Neural cell (in vitro differentiated cells): Measurements from ENCODE around the gene B4GALT5. TPM values are rescaled to one million over a fixed set of nuclear protein-coding genes. Genes with fewer than 3 reads are reported as not detected.

ENCODE experiments used
- H2AFZ ChIP-seq: fragments of 200-600, 300-800 bp; sonication (generic), shearing (Covaris generic); 2 replicates; pipeline ENCODE4 v1.6.0; 2014; ENCODE audit warnings: low read depth, mild to moderate bottlenecking, antibody characterized with exemption, low read length, moderate library complexity
- H3F3A ChIP-seq: fragments of 200-600 bp; shearing (Covaris generic); 2 replicates; pipeline ENCODE4 v1.6.1; 2016; ENCODE audit warnings: mild to moderate bottlenecking, moderate library complexity, mixed read lengths, antibody characterized with exemption, low read length; ENCODE audit not compliant: insufficient read depth, poor library complexity, severe bottlenecking
- H3K27ac ChIP-seq: fragments of 200-600, 300-800 bp; sonication (generic), shearing (Covaris generic); 2 replicates; pipeline ENCODE4 v1.5.1; 2014; ENCODE audit warnings: mild to moderate bottlenecking, low read length, moderate library complexity
- H3K27me3 ChIP-seq: fragments of 300-800, 200-600 bp; sonication (generic), shearing (Covaris generic); 2 replicates; pipeline ENCODE4 v1.6.0; 2014; ENCODE audit warnings: mild to moderate bottlenecking, low read depth, low read length, moderate library complexity; ENCODE audit not compliant: insufficient read depth
- H3K36me3 ChIP-seq: fragments of 300-800, 200-600 bp; sonication (generic), shearing (Covaris generic); 2 replicates; pipeline ENCODE4 v1.5.1; 2014; ENCODE audit warnings: mild to moderate bottlenecking, antibody characterized with exemption, low read length, moderate library complexity; ENCODE audit not compliant: insufficient read depth
- H3K4me2 ChIP-seq: fragments of 300-800, 200-600 bp; sonication (generic), shearing (Covaris generic); 2 replicates; pipeline ENCODE4 v1.6.0; 2014; ENCODE audit warnings: mild to moderate bottlenecking, low read length
- H3K4me3 ChIP-seq: fragments of 300-800, 200-600 bp; sonication (generic), shearing (Covaris generic); 2 replicates; pipeline ENCODE4 v1.5.1; 2014; ENCODE audit warnings: mild to moderate bottlenecking, low read length, moderate library complexity
- H3K79me2 ChIP-seq: fragments of 200-600 bp; shearing (Covaris generic); replicated peaks from 2 replicates; pipeline ENCODE4 v1.6.0; 2014; ENCODE audit warnings: mild to moderate bottlenecking, low read length, moderate library complexity; ENCODE audit not compliant: insufficient read depth
- H3K9ac ChIP-seq: fragments of 300-800, 200-600 bp; sonication (generic), shearing (Covaris generic); 2 replicates; pipeline ENCODE4 v1.6.1; 2016; ENCODE audit warnings: mild to moderate bottlenecking, low read length, mixed read lengths
- H3K9me2 ChIP-seq: fragments of 200-600 bp; shearing (Covaris generic); 2 replicates; pipeline ENCODE4 v1.6.1; 2016; ENCODE audit warnings: mild to moderate bottlenecking, low read length, mixed read lengths; ENCODE audit not compliant: insufficient read depth
- H3K9me3 ChIP-seq: fragments of 200-600, 300-800 bp; sonication (generic), shearing (Covaris generic); 2 replicates; pipeline ENCODE4 v1.6.1; 2016; ENCODE audit warnings: mild to moderate bottlenecking, mixed run types, low read length, moderate library complexity, mixed read lengths
- H4K20me1 ChIP-seq: fragments of 200-600 bp; shearing (Covaris generic); 2 replicates; pipeline ENCODE4 v1.6.1; 2016; ENCODE audit warnings: mild to moderate bottlenecking, mixed run types; ENCODE audit not compliant: insufficient read depth
- CTCF ChIP-seq: fragments of 450-650 bp; IDR thresholded peaks from 2 replicates; pipeline ENCODE4 v1.5.1; 2014; ENCODE audit warnings: antibody characterized with exemption, mild to moderate bottlenecking, moderate library complexity; ENCODE audit not compliant: poor library complexity, severe bottlenecking
- EZH2 ChIP-seq: fragments of 200-600, 300-800 bp; shearing (Covaris generic), sonication (generic); IDR thresholded peaks from 2 replicates; pipeline ENCODE4 v1.6.1; 2014; ENCODE audit warnings: antibody characterized with exemption, low read length, borderline replicate concordance, mild to moderate bottlenecking; ENCODE audit not compliant: insufficient read depth, poor library complexity, severe bottlenecking
- MXI1 ChIP-seq: fragments of 450-650 bp; conservative IDR thresholded peaks from 2 replicates; pipeline ENCODE4 v1.6.1; 2014; ENCODE audit warnings: antibody characterized with exemption, mild to moderate bottlenecking; ENCODE audit not compliant: poor library complexity, severe bottlenecking
- POLR2AphosphoS5 ChIP-seq: IDR thresholded peaks from 2 replicates; pipeline ENCODE4 v1.6.1; 2012
- RAD21 ChIP-seq: fragments of 450-650 bp; conservative IDR thresholded peaks from 2 replicates; pipeline ENCODE4 v1.6.1; 2014; ENCODE audit warnings: antibody characterized with exemption, mild to moderate bottlenecking, moderate library complexity
- REST ChIP-seq: IDR thresholded peaks from 2 replicates; pipeline ENCODE4 v1.6.1; 2012; ENCODE audit warnings: borderline replicate concordance
- SMC3 ChIP-seq: fragments of 450-650 bp; conservative IDR thresholded peaks from 2 replicates; pipeline ENCODE4 v1.6.1; 2014; ENCODE audit warnings: antibody characterized with exemption, mild to moderate bottlenecking, moderate library complexity; ENCODE audit not compliant: poor library complexity
- TAF1 ChIP-seq: IDR thresholded peaks from 2 replicates; pipeline ENCODE4 v1.6.1; 2012; ENCODE audit warnings: low read depth
- polyA plus RNA-seq: library from polyadenylated mRNA; depleted of rRNA; stranded (reverse); fragments of >200 nt; gene quantifications from 2 replicates; pipeline ENCODE4 v1.2.3, GENCODE V29; 2014

Gene B4GALT5
- polyA plus RNA-seq, 1 donor from 2014 or later: 34.7 TPM

GRCh38 chr20:49657118-49657901, 56.4 kb downstream of the B4GALT5 start:
- Histone ChIP-seq H3F3A (no peaks in the 10 kb centered on the region), H3K4me2 (no peak overlapping the region), H3K27me3 (no peaks in the 10 kb centered on the region), H3K4me3 (no peak overlapping the region), H3K9me3 (no peaks in the 10 kb centered on the region), H3K9ac (no peak overlapping the region), H3K36me3 (peaks cover 14% of the 10 kb centered on the region), H3K79me2 (peaks cover 13% of the 10 kb centered on the region), H4K20me1 (no peaks in the 10 kb centered on the region), H2AFZ (no peak overlapping the region), H3K27ac (no peak overlapping the region), H3K9me2 (no peaks in the 10 kb centered on the region)
- TF ChIP-seq SMC3 (no peak), MXI1 (no peak), REST (no peak), CTCF (no peak), EZH2 (no peak), TAF1 (no peak), POLR2AphosphoS5 (no peak)

GRCh38 chr20:49656304-49656703, 57.4 kb downstream of the B4GALT5 start:
- H3K9me2 ChIP-seq: no peaks in the 10 kb centered on the region
- H3K27ac ChIP-seq: no peak overlapping the region
- peaks cover 14% of the 10 kb centered on the region for H3K36me3 ChIP-seq
- TF ChIP-seq TAF1 (no peak), REST (no peak), CTCF (no peak), EZH2 (no peak), POLR2AphosphoS5 (no peak), RAD21 (no peak)
- H3K4me3 ChIP-seq: no peak overlapping the region
- no peaks in the 10 kb centered on the region for H4K20me1 ChIP-seq
- no peak overlapping the region for H2AFZ ChIP-seq
- no peak overlapping the region for H3K9ac ChIP-seq
- H3K79me2 ChIP-seq: peaks cover 11% of the 10 kb centered on the region
- H3K9me3 ChIP-seq: no peaks in the 10 kb centered on the region
- no peaks in the 10 kb centered on the region for H3F3A ChIP-seq
- no peak overlapping the region for H3K4me2 ChIP-seq
- no peaks in the 10 kb centered on the region for H3K27me3 ChIP-seq
